Gastroesophageal sphincter (tissue), 4 donors: Measurements from ENCODE around the gene SMAGP. TPM values are rescaled to one million over a fixed set of nuclear protein-coding genes. Genes with fewer than 3 reads are reported as not detected.
"Not testable (repeated sequence)": the region's sequence is repeated elsewhere in the genome, so short reads cannot be mapped to it uniquely, and the experiment has no call there.

ENCODE experiments used
- ATAC-seq: fragments of 150-250 bp; one replicate; pipeline ENCODE4 v1.9.1; 2016; ENCODE audit warnings: mild to moderate bottlenecking, moderate library complexity
- H3K27ac ChIP-seq, 4 donors: fragments of 200-600 bp; sonication (generic) in 3 of 4; 1 replicate in 3 of 4; 2 replicates in 1 of 4; pipeline ENCODE4 v1.5.1; 2016 to 2019
- H3K27me3 ChIP-seq: fragments of 200-600 bp; sonication (generic); one replicate; pipeline ENCODE4 v1.5.1; 2019
- H3K36me3 ChIP-seq, 2 donors: fragments of 200-600 bp; sonication (generic); one replicate each; pipeline ENCODE4 v1.5.1; 2019; ENCODE audit warnings: control low read depth in 1 of 2
- H3K4me1 ChIP-seq, 3 donors: fragments of 200-600 bp; sonication (generic); 1 replicate in 2 of 3; 2 replicates in 1 of 3; pipeline ENCODE4 v1.5.1; 2016 to 2019; ENCODE audit warnings: control low read depth in 2 of 3
- H3K4me3 ChIP-seq, 2 donors: fragments of 200-600 bp; sonication (generic); one replicate each; pipeline ENCODE4 v1.5.1; 2019; ENCODE audit warnings: mild to moderate bottlenecking in 1 of 2, moderate library complexity in 1 of 2
- H3K9me3 ChIP-seq, 3 donors: fragments of 200-600 bp; sonication (generic); one replicate each; pipeline ENCODE4 v1.5.1; 2017 to 2019; ENCODE audit warnings: control low read depth in 2 of 3
- CTCF ChIP-seq, 4 experiments: fragments of 200-600 bp in 2 of 4; fragments of 450-650 bp in 2 of 4; sonication (generic) in 1 of 4; IDR thresholded peaks; one replicate each; pipeline ENCODE4 v1.5.1; 2017 to 2019; ENCODE audit warnings: antibody characterized with exemption in 4 of 4, mild to moderate bottlenecking in 2 of 4, moderate library complexity in 2 of 4
- EP300 ChIP-seq: sonication (generic); formaldehyde crosslinking; IDR thresholded peaks from one replicate; pipeline ENCODE4 v1.6.1; 2017; ENCODE audit warnings: antibody characterized with exemption, mild to moderate bottlenecking
- POLR2A ChIP-seq, 2 donors: fragments of 450-650 bp; IDR thresholded peaks; one replicate each; pipeline ENCODE4 v1.6.1; 2017; ENCODE audit warnings: antibody characterized with exemption in 2 of 2, mild to moderate bottlenecking in 2 of 2, moderate library complexity in 1 of 2
- POLR2AphosphoS5 ChIP-seq: sonication (generic); formaldehyde crosslinking; IDR thresholded peaks from one replicate; pipeline ENCODE4 v1.6.1; 2017; ENCODE audit warnings: antibody characterized with exemption
- WGBS, 2 donors: methylation state at CpG; one replicate each; pipeline ENCODE4 v1.1.5; 2018; ENCODE audit warnings: low coverage in 1 of 2; 5-methylcytosine and 5-hydroxymethylcytosine counted together
- total RNA-seq, 4 donors: library from RNA; depleted of rRNA; stranded (reverse); fragments of >200 nt; gene quantifications; one replicate each; pipeline ENCODE4 v1.1.0, GENCODE V29; 2016

Gene SMAGP
- total RNA-seq, 4 donors from 2014 or later: 1.2 to 8.0 (median 3.6) TPM

- WGBS, 2 donors: 80 to 85% methylated on average over 5 of the region's 5 CpGs
- Histone ChIP-seq H3K27ac (no peak overlapping the region), H3K36me3 (no peaks in the 10 kb centered on the region), H3K4me1 (no peaks in the 10 kb centered on the region), H3K9me3 (no peaks in the 10 kb centered on the region), H3K4me3 (no peak overlapping the region), H3K27me3 (peaks cover 7% of the 10 kb centered on the region)
- ATAC-seq: no peak
- TF ChIP-seq EP300 (no peak), POLR2AphosphoS5 (no peak), CTCF (IDR thresholded peaks at IDR 0.05) (no peak), POLR2A (IDR thresholded peaks at IDR 0.05) (no peak)
Observed at GRCh38 chr12:51306507-51306906, 36.3 kb upstream of the SMAGP start.

- H3K36me3 ChIP-seq, H3K4me3 ChIP-seq, H3K27me3 ChIP-seq, H3K9me3 ChIP-seq, ATAC-seq, H3K27ac ChIP-seq, H3K4me1 ChIP-seq: not testable (repeated sequence)
- WGBS, 2 donors: 53% methylated on average over 2 of the region's 10 CpGs; no CpG with 5 or more reads in 1 of the 2 donors
Observed at GRCh38 chr12:51300768-51301167, 30.6 kb upstream of the SMAGP start.

- no peaks in the 10 kb centered on the region for H3K36me3 ChIP-seq
- H3K27ac ChIP-seq: no peak overlapping the region
- no peak for ATAC-seq
- no peaks in the 10 kb centered on the region for H3K27me3 ChIP-seq
- no peaks in the 10 kb centered on the region for H3K4me1 ChIP-seq
- H3K9me3 ChIP-seq: no peaks in the 10 kb centered on the region
- 57 to 80% methylated on average over 2 to 5 of the region's 5 CpGs for WGBS, 2 donors
- no peak for TF ChIP-seq EP300
- TF ChIP-seq POLR2AphosphoS5: no peak
- no peak for TF ChIP-seq POLR2A (IDR thresholded peaks at IDR 0.05)
- no peak for TF ChIP-seq CTCF (IDR thresholded peaks at IDR 0.05)
- no peak overlapping the region for H3K4me3 ChIP-seq
Observed at GRCh38 chr12:51295651-51296050, 25.4 kb upstream of the SMAGP start.

GRCh38 chr12:51294097-51294496, 23.9 kb upstream of the SMAGP start:
- H3K4me1 ChIP-seq, H3K27me3 ChIP-seq, ATAC-seq, H3K36me3 ChIP-seq, H3K4me3 ChIP-seq, H3K9me3 ChIP-seq, H3K27ac ChIP-seq: not testable (repeated sequence)
- WGBS, 2 donors: 67 to 80% methylated on average over 7 to 9 of the region's 10 CpGs

- H3K36me3 ChIP-seq: no peaks in the 10 kb centered on the region
- no peaks in the 10 kb centered on the region for H3K4me1 ChIP-seq
- no peaks in the 10 kb centered on the region for H3K9me3 ChIP-seq
- no peaks in the 10 kb centered on the region for H3K27me3 ChIP-seq
- no peak overlapping the region for H3K27ac ChIP-seq
- H3K4me3 ChIP-seq: no peak overlapping the region
- ATAC-seq: no peak
- no peak for TF ChIP-seq POLR2A (IDR thresholded peaks at IDR 0.05)
- TF ChIP-seq EP300: no peak
- no peak for TF ChIP-seq POLR2AphosphoS5
- no peak for TF ChIP-seq CTCF (IDR thresholded peaks at IDR 0.05)
Observed at GRCh38 chr12:51293696-51294095, 23.5 kb upstream of the SMAGP start.

GRCh38 chr12:51291603-51292513, 21.6 kb upstream of the SMAGP start:
- not testable (repeated sequence) for H3K9me3 ChIP-seq, H3K36me3 ChIP-seq, H3K27ac ChIP-seq, H3K4me1 ChIP-seq, H3K27me3 ChIP-seq, H3K4me3 ChIP-seq
- ATAC-seq: peak; percentile 62
- 46 to 85% methylated on average over 2 to 4 of the region's 9 CpGs for WGBS, 2 donors
